ENCODE data around the gene MND1. TPM values are rescaled to one million over a fixed set of nuclear protein-coding genes. Genes with fewer than 3 reads are reported as not detected.

MND1 gene
- total RNA-seq, 1 experiment from 2014 or later: 7.9 TPM

- POLR2A ChIA-PET (ENCODE audit: unreplicated experiment): interaction anchor here (0.6 to 1.0 kb wide), 3 partner anchors 81 to 307 kb away, joined by 3 to 4 read pairs (median 4); no protein-coding TSS in a partner anchor
- H3K4me3 ChIP-seq (ENCODE audit: low read length): peak overlapping the region; percentile 87
- intact Hi-C loops (cut with micrococcal nuclease): loop anchor here (5.0 to 10.0 kb wide), 3 partner anchors 119 to 406 kb away; partner anchors contain the start of gene TMEM131L
- H4K20me1 ChIP-seq (ENCODE audit: low read length): 0 out of 2 replicates have a peak, but pooled peaks cover 3% of the 10 kb centered on the region
- H3K9me2 ChIP-seq (replicated peaks; ENCODE audit: low read length): no peaks in the 10 kb centered on the region
- no peaks in the 10 kb centered on the region for H3K9me3 ChIP-seq (ENCODE audit: low read length)
- H3K36me3 ChIP-seq (ENCODE audit: low read depth, low read length): peaks cover 8% of the 10 kb centered on the region
- no peak for ATAC-seq
- peak overlapping the region; percentile 92 for H3K4me2 ChIP-seq (ENCODE audit: low read length)
- BruUV-seq (replicated peaks): no TSS peak
- H3K79me2 ChIP-seq (ENCODE audit: low read length): peaks cover 55% of the 10 kb centered on the region
- TF ChIP-seq EZH2 (IDR thresholded peaks at IDR 0.05; ENCODE audit: low read length, unreplicated experiment): no peak
- no peak for TF ChIP-seq CTCF (conservative IDR thresholded peaks at IDR 0.05; ENCODE audit: low read depth, low read length)
- TF ChIP-seq EZH2phosphoT487 (IDR thresholded peaks at IDR 0.05; ENCODE audit: borderline replicate concordance, low read length): no peak
- no peaks in the 10 kb centered on the region for H3F3A ChIP-seq (ENCODE audit: low read length, unreplicated experiment)
- H2AFZ ChIP-seq (ENCODE audit: low read length): no peak overlapping the region
- peaks cover 36% of the 10 kb centered on the region for H3K4me1 ChIP-seq (ENCODE audit: insufficient read depth, low read length)
- DNase-seq: no peak
- CTCF ChIA-PET: interaction anchor here (1.5 to 2.0 kb wide), 2 partner anchors 119 to 228 kb away, joined by 4 to 17 read pairs; no protein-coding TSS in a partner anchor
- H3K9ac ChIP-seq (ENCODE audit: low read length): peak overlapping the region; percentile 97; the same call in 1 of the 2 replicates
- no peak overlapping the region for H3K27ac ChIP-seq (ENCODE audit: low read length)
- no peaks in the 10 kb centered on the region for H3K27me3 ChIP-seq (ENCODE audit: low read length)
Measured at GRCh38 chr4:153346031-153346430, 1.5 kb downstream of the MND1 start.

GRCh38 chr4:153346563-153346962 is 2.1 kb downstream of the MND1 start:
- Histone ChIP-seq H3K9me2 (replicated peaks; ENCODE audit: low read length) (no peaks in the 10 kb centered on the region), H3K9ac (ENCODE audit: low read length) (no peak overlapping the region), H3F3A (ENCODE audit: low read length, unreplicated experiment) (no peaks in the 10 kb centered on the region), H3K79me2 (ENCODE audit: low read length) (peaks cover 55% of the 10 kb centered on the region), H3K36me3 (ENCODE audit: low read depth, low read length) (peaks cover 11% of the 10 kb centered on the region), H3K27me3 (ENCODE audit: low read length) (no peaks in the 10 kb centered on the region), H3K9me3 (ENCODE audit: low read length) (no peaks in the 10 kb centered on the region), H3K27ac (ENCODE audit: low read length) (no peak overlapping the region), H4K20me1 (ENCODE audit: low read length) (0 out of 2 replicates have a peak, but pooled peaks cover 3% of the 10 kb centered on the region), H3K4me3 (ENCODE audit: low read length) (peak overlapping the region; percentile 87), H3K4me1 (ENCODE audit: insufficient read depth, low read length) (peaks cover 32% of the 10 kb centered on the region), H3K4me2 (ENCODE audit: low read length) (peak overlapping the region; percentile 92), H2AFZ (ENCODE audit: low read length) (no peak overlapping the region)
- no peak for DNase-seq
- POLR2A ChIA-PET (ENCODE audit: unreplicated experiment): interaction anchor here (0.6 to 0.7 kb wide), 2 partner anchors 122 to 307 kb away, joined by 3 read pairs; no protein-coding TSS in a partner anchor
- ATAC-seq: no peak
- BruUV-seq (replicated peaks): no TSS peak
- TF ChIP-seq CTCF (conservative IDR thresholded peaks at IDR 0.05; ENCODE audit: low read depth, low read length) (no peak), EZH2phosphoT487 (IDR thresholded peaks at IDR 0.05; ENCODE audit: borderline replicate concordance, low read length) (no peak), EZH2 (IDR thresholded peaks at IDR 0.05; ENCODE audit: low read length, unreplicated experiment) (no peak)
- CTCF ChIA-PET: interaction anchor here (2.0 kb wide), 1 partner anchor 228 kb away, joined by 17 read pairs; no protein-coding TSS in a partner anchor
- intact Hi-C loops (cut with micrococcal nuclease): loop anchor here (5.0 to 10.0 kb wide), 3 partner anchors 118 to 406 kb away; partner anchors contain the start of gene TMEM131L

GRCh38 chr4:153347117-153347516 is 2.6 kb downstream of the MND1 start:
- Histone ChIP-seq H4K20me1 (ENCODE audit: low read length) (0 out of 2 replicates have a peak, but pooled peaks cover 3% of the 10 kb centered on the region), H3K27ac (ENCODE audit: low read length) (no peak overlapping the region), H3F3A (ENCODE audit: low read length, unreplicated experiment) (no peaks in the 10 kb centered on the region), H3K4me1 (ENCODE audit: insufficient read depth, low read length) (peaks cover 28% of the 10 kb centered on the region), H3K9me3 (ENCODE audit: low read length) (no peaks in the 10 kb centered on the region), H3K9ac (ENCODE audit: low read length) (no peak overlapping the region), H3K4me3 (ENCODE audit: low read length) (no peak overlapping the region; the same call in 1 of the 2 replicates), H3K9me2 (replicated peaks; ENCODE audit: low read length) (no peaks in the 10 kb centered on the region), H3K4me2 (ENCODE audit: low read length) (peak overlapping the region; percentile 92), H3K79me2 (ENCODE audit: low read length) (peaks cover 55% of the 10 kb centered on the region), H3K27me3 (ENCODE audit: low read length) (no peaks in the 10 kb centered on the region), H3K36me3 (ENCODE audit: low read depth, low read length) (peaks cover 12% of the 10 kb centered on the region), H2AFZ (ENCODE audit: low read length) (no peak overlapping the region)
- ATAC-seq: no peak
- ChIA-PET CTCF (no interaction called here), POLR2A (ENCODE audit: unreplicated experiment) (interaction anchor here (0.6 kb wide), 1 partner anchor 123 kb away, joined by 3 read pairs; no protein-coding TSS in a partner anchor)
- DNase-seq: no peak
- BruUV-seq (replicated peaks): no TSS peak
- intact Hi-C loops (cut with micrococcal nuclease): loop anchor here (5.0 to 10.0 kb wide), 3 partner anchors 118 to 405 kb away; partner anchors contain the start of gene TMEM131L
- TF ChIP-seq EZH2 (IDR thresholded peaks at IDR 0.05; ENCODE audit: low read length, unreplicated experiment) (no peak), EZH2phosphoT487 (IDR thresholded peaks at IDR 0.05; ENCODE audit: borderline replicate concordance, low read length) (no peak), CTCF (conservative IDR thresholded peaks at IDR 0.05; ENCODE audit: low read depth, low read length) (no peak)
